Ecto neural progenitor cell (in vitro differentiated cells): ENCODE results near the gene CHMP1B.
"Not testable (repeated sequence)": the region's sequence is repeated elsewhere in the genome, so short reads cannot be mapped to it uniquely, and the experiment has no call there.

ENCODE experiments used
- DNase-seq: peaks from one replicate; pipeline ENCODE4 v3.0.0-alpha.2; 2018; ENCODE audit warnings: low spot score

CHMP1B gene

DNA sequence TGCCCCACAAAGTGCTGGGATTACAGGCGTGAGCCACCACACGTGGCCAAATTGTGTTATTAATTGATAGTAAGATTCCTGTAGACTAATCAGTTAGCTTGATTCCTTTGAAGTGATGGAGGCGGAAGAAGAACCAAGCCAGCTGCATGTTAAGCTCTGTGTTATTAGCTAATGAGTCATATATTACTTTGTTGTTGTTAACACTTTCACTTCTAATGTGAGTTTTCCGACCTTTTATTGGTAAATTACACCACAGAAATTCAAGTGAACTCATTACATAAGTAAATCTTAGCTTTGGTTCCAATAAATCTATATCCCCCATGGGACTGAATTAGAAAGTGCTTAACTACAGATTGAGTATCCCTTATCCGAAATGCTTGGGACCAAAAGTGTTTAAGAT lies 20.3 kb downstream of the CHMP1B start:
- DNase-seq, result no peak

DNA sequence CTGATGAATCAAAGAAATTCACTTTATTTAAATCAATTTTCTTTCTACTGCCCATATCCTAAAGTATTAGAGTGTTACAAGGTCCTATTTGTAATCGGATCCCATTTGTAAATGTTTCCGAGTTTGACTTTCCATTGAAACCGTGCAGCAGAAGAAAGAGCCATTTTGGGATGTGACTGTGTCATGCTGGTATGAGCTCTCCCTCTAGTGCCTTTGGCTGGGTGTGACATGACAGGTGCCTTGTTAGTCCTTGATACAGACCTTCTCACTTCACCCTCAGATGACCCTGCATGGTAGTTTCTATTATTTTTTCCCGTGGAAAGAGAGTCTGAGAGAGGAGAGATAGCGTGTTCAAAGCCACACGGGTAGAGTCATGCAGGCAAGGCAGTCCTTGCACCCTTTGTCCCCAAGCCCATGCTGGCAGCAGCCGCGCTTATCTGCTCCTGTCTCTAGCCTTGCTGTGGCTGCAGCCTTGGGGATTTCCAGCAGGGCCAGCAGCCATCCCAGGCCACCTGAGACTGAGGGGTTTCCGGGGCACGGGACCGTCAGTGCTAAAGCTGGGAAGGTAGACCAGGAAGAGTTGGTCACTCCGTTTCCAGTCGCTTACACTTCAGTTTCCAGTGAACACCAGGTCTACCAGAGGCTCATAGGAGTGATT lies 21.4 kb downstream of the CHMP1B start:
- no peak for DNase-seq

DNA sequence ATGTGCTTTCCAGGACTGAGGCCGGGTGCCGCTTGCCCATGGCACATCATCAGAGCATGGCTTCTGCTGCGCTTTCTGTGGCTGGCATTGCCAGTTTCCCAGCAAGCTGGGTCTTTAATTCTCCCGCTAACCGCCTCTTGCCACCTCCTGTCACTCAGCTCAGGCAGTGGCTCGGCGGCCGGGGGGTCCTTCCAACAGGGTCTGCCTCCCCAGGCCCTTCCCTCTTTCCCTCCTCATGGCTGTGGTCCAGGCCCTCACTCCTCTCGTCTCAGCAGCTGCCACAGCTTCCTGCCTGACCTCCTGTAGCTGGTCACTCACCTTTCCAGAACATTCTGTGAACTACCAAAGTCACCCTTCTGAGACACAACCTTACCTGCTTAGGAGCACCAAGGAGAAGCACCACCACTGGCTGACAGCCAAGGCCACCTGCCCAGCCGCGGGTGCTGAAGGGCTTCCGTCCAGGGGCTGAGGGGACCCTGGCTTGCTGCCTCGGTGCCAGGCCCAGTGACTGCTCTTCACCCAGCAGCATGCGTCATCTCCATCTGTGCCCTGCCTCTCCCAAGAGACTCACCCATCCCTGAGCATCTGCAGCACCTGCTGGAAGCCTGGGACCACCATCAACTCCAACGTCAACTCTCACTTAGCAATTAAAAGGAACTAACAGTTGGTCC lies 22.6 kb downstream of the CHMP1B start:
- no peak for DNase-seq

DNA sequence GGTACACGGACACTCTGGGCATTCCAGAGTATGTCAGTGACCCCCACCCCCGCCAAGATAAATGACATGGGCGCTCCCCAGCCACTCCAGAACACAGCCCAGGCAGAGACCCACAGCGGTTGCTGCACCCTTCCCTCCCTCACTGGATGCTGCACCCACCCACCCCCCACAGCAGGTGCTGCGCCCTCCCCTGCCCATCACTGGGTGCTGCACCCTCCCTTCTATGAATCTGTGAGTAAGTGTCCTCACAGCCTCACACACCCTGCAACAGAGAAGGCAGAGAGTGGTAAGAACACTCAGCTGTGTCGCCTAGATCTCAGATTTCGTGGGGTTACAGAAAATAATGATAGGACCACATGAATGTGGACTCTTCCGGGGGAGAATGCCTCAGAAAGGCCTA lies 23.5 kb downstream of the CHMP1B start:
- DNase-seq, result no peak

DNA sequence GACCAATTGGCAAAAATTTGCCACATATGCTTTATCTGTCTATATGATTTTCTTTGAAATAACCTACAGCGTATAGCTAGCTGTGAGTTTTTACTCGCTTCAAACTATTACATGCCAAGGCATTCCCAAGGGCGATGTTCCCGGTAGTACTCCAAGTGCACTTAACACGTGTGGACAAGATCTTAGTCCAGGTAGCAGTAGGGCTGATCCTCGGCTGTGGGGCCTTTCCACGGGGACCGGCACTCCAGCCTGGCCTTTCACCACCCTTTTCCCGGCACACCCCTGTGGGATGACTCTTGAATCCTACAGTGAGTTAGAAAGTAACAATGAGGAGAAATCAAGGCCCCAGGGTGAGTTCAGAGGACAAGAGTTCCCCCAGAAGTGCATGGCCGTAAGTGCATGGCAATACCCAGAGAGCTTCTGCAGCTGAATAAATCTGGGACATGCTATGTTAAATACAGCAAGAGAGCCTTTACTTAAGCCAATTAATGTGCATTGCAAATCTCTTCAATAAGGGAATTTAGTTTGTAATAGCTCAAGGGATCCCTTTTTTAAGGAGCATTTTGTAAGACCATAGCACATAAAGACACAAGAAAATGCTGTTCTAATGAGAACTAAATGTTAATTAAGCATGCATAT lies 26.4 kb downstream of the CHMP1B start:
- DNase-seq, result no peak

DNA sequence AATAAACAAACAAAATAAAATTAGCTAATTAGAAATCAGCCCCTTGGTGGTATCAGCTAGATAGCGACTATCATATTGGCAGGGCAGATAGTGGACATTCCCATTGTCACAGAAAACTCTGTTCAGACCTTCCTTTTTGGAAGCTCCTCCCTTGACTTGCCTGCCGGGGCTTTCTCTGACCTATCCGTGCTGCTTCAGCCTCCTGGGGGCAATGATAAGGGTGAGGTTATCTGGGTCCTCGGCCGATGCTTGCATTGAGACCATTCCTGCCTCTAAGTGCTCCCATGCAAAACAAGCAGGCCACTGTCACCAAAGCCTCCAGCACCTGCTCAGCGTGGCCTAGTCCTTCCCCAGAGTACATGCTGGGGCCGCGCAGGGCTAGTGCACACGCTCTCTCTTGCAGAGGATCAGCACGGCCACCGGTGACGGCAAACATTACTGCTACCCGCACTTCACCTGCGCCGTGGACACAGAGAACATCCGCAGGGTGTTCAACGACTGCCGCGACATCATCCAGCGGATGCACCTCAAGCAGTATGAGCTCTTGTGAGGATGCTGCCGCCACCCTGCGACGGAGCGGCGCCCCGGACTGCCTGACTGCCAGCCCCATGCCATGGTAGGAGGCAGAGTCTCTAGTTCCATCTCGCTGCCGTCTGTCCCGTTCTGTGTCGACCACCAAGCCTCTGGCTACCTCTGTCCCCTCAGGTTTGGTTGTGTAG lies 29.5 kb downstream of the CHMP1B start:
- DNase-seq, result no peak

DNA sequence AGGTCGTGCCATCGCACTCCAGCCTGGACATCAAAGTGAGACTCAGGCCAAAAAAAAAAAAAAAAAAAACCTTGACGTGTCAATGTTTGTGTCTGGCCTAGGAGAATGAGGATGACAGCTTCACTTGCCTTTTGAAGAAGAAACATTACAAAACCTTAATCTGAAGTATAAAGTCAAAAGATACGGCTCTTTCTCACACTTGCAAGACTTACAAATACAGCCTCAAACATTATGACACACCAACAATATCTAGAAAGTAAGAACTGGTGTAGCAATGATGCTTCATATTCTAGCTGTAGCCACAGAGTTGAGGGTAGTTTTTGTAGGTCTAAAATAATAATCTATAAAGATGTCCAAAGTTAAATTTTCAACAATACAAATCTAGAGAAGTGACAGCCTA lies 31.4 kb downstream of the CHMP1B start:
- DNase-seq, result no peak

DNA sequence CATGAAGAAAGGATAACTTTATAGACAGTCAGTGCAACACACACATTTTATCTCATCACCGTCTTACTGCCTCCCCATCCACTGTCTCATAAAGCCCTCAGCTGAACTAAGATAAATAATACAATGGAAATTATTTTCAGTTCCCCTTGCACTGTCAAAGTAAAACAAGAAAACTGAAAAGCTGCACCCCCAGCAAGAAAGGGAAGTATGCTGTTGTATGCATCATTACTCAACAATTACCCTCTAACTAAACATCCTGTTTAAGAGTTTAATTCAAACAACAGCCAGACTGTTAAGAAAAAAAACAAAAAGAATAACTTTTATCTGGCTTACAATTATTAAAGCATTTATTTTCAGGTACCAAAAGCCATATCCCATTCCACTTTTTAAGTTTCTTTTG lies 31.9 kb downstream of the CHMP1B start:
- DNase-seq, result no peak

DNA sequence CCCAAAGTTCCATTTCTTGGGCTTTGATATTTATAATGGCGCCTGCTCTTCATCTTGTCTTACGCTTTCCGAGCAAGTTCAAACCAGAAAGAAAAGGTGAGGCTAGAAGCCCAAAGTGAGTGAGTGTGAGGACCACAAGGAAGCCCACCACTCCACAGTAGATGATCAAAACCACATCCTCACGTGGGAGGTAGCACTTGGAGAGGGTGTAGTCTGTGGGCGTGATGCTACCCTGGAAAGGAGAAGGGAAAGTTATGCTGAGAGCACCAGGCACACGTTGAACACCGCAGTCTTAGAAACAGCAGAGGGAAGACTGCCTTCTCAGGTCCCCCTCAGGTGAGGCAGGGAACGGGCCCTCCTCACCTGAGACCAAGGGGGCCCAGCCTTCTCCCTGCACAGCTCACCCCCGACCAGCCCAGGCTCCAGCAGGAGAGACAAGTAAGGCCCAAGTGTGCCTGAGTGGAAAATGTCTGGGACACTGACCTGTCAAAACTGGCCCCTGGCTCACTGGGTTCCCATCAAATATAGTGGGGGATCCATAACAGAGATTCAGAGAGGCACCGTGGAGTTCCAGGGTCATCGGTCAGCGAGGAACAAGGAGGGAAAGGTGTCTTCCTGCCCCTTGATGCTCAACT lies 33.3 kb downstream of the CHMP1B start:
- no peak for DNase-seq

DNA sequence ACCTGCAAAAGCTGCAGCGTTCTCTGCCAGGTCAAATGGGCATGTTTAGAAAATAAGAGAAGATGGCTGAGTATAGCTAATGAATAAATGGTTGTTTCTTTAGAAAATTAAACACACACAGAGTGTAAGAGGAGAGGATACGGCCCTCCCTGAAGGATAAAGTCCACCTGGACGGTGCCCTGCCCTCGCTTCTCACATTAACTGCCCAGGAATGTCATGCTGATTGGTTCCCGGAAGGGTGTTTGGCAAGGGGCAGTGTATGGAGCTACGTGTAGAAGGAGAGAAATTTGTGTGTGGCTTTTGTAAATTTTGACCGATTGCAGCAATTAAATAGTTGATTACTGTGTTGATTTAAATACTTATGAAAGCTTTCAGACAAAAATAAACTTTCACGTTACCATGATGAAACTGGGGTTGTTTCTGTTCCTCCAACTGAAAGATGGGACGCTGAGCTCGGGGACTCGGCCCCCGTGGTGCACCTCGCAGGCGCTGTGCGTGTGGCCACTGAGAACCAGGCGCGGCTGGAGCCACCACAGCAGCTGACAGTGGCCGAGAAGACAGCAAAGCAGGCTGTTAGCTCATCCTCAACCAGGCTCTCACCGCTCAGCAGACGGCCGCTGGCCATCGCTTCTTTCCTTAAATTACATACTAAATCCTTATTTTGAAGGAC lies 34.2 kb downstream of the CHMP1B start:
- DNase-seq, result no peak

DNA sequence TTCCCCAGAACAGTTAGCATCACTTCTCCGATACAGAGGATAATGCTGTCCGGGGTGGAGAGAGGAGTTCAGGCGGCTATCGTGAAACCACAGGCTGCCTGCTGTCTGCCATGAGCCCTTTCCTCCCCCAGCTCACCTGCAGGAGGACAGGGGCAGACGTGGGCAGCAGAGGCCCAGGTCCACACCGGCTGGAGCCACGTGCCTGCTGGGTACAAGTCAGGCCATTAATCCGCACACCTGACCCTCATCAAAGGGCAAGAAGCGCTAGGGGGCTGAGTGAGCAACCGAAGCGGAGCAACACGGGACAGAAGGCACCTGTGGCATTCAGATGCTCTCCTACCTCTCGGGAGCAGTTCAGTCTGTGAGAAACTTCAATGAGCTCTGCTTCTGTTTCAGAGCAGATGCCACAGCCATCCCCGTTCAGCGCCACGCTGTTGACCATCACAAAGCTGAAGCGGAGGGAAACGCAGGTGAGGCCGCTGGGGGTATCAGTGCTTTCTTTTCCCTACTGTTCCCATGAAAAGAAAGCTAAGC lies 35.4 kb downstream of the CHMP1B start:
- DNase-seq, result no peak

DNA sequence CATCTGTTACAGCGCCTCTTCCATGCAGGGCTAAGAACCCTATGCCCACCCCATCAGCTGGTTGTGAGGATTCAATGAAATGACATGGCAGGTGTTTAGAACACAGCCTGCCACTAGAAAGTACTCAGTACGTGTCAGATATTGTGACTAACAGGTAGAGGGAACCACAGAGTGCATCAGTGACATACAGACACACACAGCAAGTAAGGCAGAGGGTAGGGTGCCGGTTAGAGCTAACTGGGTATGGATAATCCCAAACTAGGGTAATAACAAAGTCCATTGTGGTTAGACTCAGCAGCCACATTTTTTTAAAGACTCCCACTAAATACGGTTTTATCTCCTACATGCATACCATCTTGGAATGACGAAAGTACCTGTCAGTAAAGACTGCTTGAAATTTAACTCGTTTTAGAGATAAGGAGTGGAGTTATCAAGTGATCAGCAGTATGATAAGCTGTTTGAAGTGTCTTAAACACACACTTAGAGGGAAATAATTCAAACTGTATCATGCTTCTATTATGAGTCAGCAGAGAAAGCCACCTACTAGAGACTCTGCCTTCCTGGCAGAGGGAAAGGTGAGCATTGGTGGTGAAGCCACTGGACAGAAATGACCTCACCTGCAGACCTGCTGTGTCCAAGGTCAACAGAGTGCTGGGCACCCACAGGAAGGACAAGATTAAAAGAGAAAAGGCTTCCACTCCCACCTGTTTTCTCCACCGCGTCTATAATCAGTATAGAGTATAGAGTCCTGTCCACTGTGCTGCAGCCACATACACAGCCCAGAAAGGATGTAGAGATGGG lies 36.3 kb downstream of the CHMP1B start:
- no peak for DNase-seq

DNA sequence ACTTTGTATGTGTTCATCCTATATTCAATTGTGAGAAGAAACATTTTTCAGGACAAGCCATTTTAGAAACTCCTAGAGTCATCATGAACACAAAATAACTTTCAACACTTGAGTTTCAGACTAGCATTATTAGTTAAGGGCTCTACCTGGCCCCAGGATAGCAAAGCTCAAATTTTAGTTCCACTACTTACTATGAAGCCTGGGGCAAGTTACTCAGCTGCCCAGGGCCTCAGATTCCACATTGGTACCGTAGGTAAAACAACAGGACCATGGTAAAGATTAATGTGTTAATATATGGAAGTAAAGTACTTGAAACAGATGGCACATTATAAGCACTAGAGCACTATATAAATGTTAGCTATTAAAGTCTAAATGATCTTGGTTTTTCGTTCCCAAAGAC lies 37.5 kb downstream of the CHMP1B start:
- no peak for DNase-seq

DNA sequence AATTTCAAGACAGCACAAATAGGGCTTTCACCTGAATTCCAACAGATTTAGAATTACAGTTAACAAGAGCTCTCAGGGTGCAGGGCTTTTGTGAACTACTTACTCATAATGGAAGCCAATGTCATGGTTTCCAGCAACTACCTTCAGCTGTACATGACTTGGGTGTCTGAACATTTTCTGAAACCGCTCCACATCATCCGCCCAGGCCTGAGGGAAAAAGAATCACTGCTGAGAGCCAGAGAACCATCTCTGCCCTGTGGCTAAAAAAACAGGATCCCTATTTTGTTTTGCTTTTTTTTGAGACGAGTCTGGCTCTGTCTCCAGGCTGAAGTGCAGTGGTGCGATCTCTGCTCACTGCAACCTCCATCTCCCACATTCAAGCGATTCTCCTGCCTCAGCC lies 38.1 kb downstream of the CHMP1B start:
- no peak for DNase-seq

DNA sequence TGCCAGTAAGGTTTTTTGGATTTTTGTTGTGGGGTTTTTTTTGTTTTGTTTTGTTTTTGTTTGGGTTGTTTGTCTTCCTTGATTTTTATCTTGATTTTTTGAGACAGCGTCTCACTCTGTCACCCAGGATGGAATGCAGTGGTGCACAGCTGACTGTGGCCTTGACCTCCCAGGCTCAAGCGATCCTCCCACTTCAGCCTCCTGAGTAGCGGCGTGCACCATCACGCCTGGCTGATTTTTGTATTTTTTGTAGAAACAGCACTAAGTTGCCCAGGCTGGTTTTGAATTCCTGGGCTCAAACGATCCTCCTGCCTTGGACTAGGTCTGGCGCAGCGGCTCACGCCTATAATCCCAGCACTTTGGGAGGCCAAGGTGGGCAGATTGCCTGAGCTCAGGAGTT lies 40.5 kb downstream of the CHMP1B start:
- no peak for DNase-seq

DNA sequence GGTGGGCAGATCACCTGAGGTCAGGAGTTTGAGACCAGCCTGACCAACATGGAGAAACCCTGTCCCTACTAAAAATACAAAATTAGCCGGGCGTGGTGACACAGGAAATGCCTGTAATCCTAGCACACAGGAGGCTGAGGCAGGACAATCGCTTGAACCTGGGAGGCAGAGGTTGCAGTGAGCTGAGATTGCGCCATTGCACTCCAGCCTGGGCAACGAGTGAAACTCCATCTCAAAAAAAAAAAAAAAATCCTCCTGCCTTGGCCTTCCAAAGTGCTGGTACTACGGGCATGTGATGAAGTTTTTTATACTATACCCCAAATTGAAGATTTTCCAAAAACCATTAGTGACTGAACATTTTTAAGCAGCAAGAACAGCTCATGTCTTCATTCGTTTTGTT lies 41.2 kb downstream of the CHMP1B start:
- DNase-seq, result not testable (repeated sequence)

DNA sequence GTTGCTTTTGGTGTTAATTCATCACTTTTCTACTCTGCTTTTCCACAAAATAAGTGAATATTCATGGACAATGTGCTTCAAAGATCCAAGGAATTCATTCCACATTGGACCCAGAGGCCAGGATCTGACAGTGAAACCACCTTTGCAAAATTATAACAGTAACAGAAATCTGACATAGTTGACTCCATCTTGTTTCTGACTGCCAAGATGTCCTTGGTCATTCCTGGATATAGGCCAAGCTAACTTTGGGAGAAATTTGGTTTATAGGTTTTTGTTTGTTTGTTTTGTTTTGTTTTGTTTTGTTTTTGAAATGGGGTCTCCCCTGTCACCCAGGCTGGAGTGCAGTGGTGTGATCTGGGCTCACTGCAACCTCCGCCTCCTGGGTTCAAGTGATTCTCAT lies 46.6 kb downstream of the CHMP1B start:
- DNase-seq, result no peak

DNA sequence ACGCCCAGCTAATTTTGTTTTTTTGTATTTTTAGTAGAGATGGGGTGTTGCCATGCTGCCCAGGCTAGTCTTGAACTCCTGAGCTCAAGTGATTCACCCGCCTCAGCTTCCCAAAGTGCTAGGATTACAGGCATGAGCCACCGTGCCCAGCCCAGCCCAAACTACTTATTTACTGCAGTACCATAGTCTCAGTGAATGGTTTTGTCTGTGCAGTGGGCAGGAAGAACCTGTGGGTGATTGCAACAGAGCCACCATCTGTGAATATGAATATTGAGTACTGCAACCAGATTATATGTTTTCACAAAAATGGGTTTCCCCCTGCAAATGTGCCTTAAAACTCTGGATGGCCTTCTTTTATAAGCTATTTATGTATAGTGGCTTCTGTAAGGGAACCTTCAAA lies 47.9 kb downstream of the CHMP1B start:
- DNase-seq, result no peak

DNA sequence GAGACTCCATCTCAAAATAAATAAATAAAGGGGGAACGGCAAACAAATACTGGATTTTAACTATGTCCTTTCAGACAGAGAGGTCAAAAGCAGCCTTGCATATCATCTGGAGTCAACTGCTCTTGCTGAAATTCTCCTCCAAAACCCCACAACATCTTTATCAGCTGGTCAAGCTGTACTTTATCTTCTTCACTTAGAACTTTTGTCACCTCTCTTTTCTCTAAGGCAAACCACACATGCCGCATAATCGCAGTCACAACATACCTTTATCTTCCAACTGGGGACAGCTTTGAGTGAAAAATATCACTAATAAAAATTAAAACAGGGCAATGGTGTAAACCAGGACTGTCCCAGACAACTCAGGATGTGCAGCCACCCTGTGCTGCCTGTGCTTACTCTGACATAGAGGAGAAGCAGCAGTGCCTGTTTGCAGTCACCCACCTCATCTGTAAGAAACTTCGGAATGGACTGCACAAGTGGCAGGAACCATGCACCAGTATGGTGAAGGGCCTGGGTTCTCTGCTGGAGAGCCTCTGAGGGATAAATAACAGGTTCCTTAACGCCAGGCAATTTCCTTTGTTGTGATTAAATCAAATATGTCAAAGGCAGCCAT lies 50.7 kb downstream of the CHMP1B start:
- no peak for DNase-seq

DNA sequence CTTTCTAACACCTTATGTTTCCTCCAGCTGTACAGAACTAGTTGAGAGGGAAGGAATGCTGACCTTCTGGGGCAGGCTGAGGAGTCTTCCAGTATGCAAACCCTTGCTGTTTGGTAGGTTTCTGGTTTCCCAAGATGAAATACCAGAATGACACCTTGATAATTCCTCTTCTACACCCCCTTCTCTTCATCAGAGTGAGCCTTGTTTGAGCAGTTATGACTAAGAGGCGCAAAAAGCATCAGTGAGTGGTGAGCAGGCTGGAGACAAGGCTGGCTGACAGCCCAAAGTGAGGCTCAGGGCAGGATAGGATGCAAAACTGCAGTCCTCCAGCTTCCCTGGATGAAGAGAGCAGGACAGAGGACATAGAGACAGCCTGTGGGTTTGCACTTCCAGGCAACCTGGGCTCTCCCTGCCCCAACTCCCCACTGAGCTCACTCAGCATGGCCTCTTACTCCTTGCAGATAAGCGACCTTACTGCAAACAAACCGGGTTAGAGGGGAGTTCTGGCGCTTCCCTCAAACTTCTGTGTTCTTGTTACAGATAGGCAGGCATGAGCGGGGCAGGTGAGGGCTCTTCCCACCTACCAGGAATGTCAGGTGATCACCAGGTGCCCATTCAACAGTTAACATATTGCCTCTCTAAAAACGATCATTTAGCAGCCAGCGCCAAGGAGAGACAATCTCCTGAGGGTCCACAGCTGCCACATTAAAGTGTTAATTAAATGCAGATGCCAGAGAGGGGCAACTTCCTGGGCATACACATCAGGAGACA lies 51.5 kb downstream of the CHMP1B start:
- DNase-seq, result no peak
